HTR-8/SVneo (cell line): Measurements from ENCODE around the gene CXCL14.

Experiments
- DNase-seq: peaks from one replicate; pipeline ENCODE4 v3.0.0; 2011; ENCODE audit warnings: low spot score, mixed read lengths; ENCODE audit not compliant: insufficient read length
- FAIRE-seq: peaks from 2 replicates; lab custom pipeline; 2011; peaks lifted over from hg19 to GRCh38; lab: Jason Lieb, UNC

CXCL14 gene

GRCh38 chr5:135578685-135579341, at the start of gene CXCL14:
Gene CXCL14 (minus strand): TSS chr5:135578991. CDS start chr5:135578778, 213 bp downstream.
- FAIRE-seq = no peak
- DNase-seq = peak; percentile 30

GRCh38 chr5:135626636-135627035, 47.8 kb upstream of the CXCL14 start:
- FAIRE-seq = no peak

GRCh38 chr5:135625961-135626360, 47.2 kb upstream of the CXCL14 start:
- no peak for DNase-seq
- no peak for FAIRE-seq

More at GRCh38 chr5:135626636-135627035, 47.8 kb upstream of the CXCL14 start:
- DNase-seq = no peak

- FAIRE-seq = no peak
- no peak for DNase-seq
Measured at GRCh38 chr5:135625486-135625885, 46.7 kb upstream of the CXCL14 start.

GRCh38 chr5:135625061-135625460, 46.3 kb upstream of the CXCL14 start:
- no peak for FAIRE-seq
- DNase-seq = no peak

- no peak for DNase-seq
Measured at GRCh38 chr5:135623186-135623715, 44.5 kb upstream of the CXCL14 start.

GRCh38 chr5:135615581-135616260, 36.9 kb upstream of the CXCL14 start:
- DNase-seq (no peak), FAIRE-seq (no peak)

More at GRCh38 chr5:135623186-135623715, 44.5 kb upstream of the CXCL14 start:
- FAIRE-seq = no peak

- DNase-seq = no peak
- FAIRE-seq = no peak
Measured at GRCh38 chr5:135615171-135615570, 36.4 kb upstream of the CXCL14 start.

GRCh38 chr5:135609981-135610380, 31.2 kb upstream of the CXCL14 start:
- FAIRE-seq = no peak

GRCh38 chr5:135608761-135609443, 30.1 kb upstream of the CXCL14 start:
- FAIRE-seq (no peak), DNase-seq (no peak)

More at GRCh38 chr5:135609981-135610380, 31.2 kb upstream of the CXCL14 start:
- DNase-seq = no peak

- FAIRE-seq (no peak), DNase-seq (no peak)
Measured at GRCh38 chr5:135608361-135608760, 29.6 kb upstream of the CXCL14 start.

- FAIRE-seq = no peak
- no peak for DNase-seq
Measured at GRCh38 chr5:135606431-135606830, 27.6 kb upstream of the CXCL14 start.

- no peak for FAIRE-seq
Measured at GRCh38 chr5:135605221-135605620, 26.4 kb upstream of the CXCL14 start.

GRCh38 chr5:135604056-135604455, 25.3 kb upstream of the CXCL14 start:
- no peak for FAIRE-seq
- DNase-seq = no peak

More at GRCh38 chr5:135605221-135605620, 26.4 kb upstream of the CXCL14 start:
- no peak for DNase-seq

GRCh38 chr5:135602882-135603721, 24.3 kb upstream of the CXCL14 start:
- DNase-seq = no peak
- FAIRE-seq = no peak

GRCh38 chr5:135601466-135601865, 22.7 kb upstream of the CXCL14 start:
- FAIRE-seq (no peak), DNase-seq (no peak)

- no peak for FAIRE-seq
- DNase-seq = no peak
Measured at GRCh38 chr5:135600971-135601381, 22.2 kb upstream of the CXCL14 start.

- no peak for DNase-seq
Measured at GRCh38 chr5:135600152-135600570, 21.4 kb upstream of the CXCL14 start.

GRCh38 chr5:135599421-135600151, 20.8 kb upstream of the CXCL14 start:
- FAIRE-seq = no peak

More at GRCh38 chr5:135600152-135600570, 21.4 kb upstream of the CXCL14 start:
- no peak for FAIRE-seq

More at GRCh38 chr5:135599421-135600151, 20.8 kb upstream of the CXCL14 start:
- no peak for DNase-seq
